Mesodermal cell (in vitro differentiated cells): ENCODE results near the gene SMTNL2.
A peak's percentile ranks its signal among the peaks of the same experiment; 100 is the strongest.

Experiments
- H3K27ac ChIP-seq: 2 replicates; pipeline ENCODE4 v1.7.0; 2013; ENCODE audit warnings: mild to moderate bottlenecking, low read depth, low read length, moderate library complexity; ENCODE audit not compliant: severe bottlenecking
- H3K36me3 ChIP-seq: 2 replicates; pipeline ENCODE4 v1.7.1; 2013; ENCODE audit warnings: mild to moderate bottlenecking, low read length, moderate library complexity; ENCODE audit not compliant: control insufficient read depth, insufficient read depth
- H3K4me1 ChIP-seq: one replicate; pipeline ENCODE4 v1.7.1; 2013; ENCODE audit warnings: mild to moderate bottlenecking, low read length; ENCODE audit not compliant: insufficient read depth, control insufficient read depth, poor library complexity, severe bottlenecking
- H3K4me3 ChIP-seq: 2 replicates; pipeline ENCODE4 v1.7.0; 2013; ENCODE audit warnings: low read length, control low read depth, mild to moderate bottlenecking; ENCODE audit not compliant: insufficient read depth, poor library complexity, severe bottlenecking; ENCODE audit errors: extremely low read depth
- H3K9me3 ChIP-seq: 2 replicates; pipeline ENCODE4 v1.7.1; 2013; ENCODE audit warnings: mild to moderate bottlenecking, low read length, moderate library complexity; ENCODE audit not compliant: control insufficient read depth
- WGBS, 2 experiments: methylation state at CpG; one replicate each; pipeline ENCODE4 v1.1.5; 2013; ENCODE audit warnings: missing lambda C conversion rate in 2 of 2; ENCODE audit not compliant: insufficient coverage in 2 of 2; 5-methylcytosine and 5-hydroxymethylcytosine counted together

SMTNL2 gene

DNA sequence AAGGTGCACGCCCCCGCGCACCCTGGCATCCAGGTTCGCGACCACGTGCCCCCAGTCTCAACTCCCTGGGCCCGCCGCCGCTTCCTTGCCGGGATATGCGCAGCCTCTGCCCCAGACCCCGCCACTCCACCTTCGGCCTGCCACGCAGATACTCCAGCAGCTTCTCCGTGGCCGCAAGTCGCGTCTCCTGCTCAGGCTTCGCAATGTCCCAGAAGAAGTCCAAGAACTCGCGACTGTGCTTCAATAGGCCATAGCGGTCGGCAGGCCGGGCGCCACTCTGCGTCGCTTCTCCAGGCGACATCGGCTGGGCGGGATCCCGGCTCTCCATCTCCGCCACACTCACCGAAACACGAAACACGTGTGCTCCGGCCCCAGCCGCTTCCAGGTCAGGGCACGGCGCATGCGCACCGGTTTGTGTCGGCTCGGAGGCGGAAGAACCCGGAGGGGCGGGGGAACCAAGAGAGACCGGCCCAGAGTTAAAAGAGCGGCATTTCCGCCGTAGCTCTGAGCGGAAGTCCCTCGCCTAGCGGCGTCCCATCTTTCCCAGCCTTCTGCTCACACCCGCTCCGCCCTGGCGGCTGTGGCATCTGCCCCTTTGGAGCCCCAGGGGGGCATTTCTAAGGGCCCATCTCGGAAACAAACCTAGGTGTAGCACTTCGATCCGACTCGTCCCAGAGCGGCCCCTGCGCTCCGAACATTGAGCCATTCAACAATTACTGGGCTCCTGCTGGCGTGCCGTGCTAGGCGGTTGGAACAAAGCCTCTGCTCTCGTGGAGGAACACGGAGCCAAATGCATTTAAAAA, 29.1 kb upstream of the SMTNL2 start, which contains the start of gene MYBBP1A:
Gene MYBBP1A, minus strand, starts transcription at position 388 of the 803 bp plus-strand sequence. Its CDS starts 60 bp downstream, at position 328.
- Histone ChIP-seq H3K36me3 (peaks cover 35% of the 10 kb centered on the region), H3K4me3 (peak within 1 kb of the TSS; percentile 80), H3K27ac (peak within 1 kb of the TSS; percentile 84), H3K4me1 (peaks cover 8% of the 10 kb centered on the region), H3K9me3 (no peaks in the 10 kb centered on the region)
- 1% methylated on average over 59 to 61 of the region's 69 CpGs for WGBS, 2 experiments

DNA sequence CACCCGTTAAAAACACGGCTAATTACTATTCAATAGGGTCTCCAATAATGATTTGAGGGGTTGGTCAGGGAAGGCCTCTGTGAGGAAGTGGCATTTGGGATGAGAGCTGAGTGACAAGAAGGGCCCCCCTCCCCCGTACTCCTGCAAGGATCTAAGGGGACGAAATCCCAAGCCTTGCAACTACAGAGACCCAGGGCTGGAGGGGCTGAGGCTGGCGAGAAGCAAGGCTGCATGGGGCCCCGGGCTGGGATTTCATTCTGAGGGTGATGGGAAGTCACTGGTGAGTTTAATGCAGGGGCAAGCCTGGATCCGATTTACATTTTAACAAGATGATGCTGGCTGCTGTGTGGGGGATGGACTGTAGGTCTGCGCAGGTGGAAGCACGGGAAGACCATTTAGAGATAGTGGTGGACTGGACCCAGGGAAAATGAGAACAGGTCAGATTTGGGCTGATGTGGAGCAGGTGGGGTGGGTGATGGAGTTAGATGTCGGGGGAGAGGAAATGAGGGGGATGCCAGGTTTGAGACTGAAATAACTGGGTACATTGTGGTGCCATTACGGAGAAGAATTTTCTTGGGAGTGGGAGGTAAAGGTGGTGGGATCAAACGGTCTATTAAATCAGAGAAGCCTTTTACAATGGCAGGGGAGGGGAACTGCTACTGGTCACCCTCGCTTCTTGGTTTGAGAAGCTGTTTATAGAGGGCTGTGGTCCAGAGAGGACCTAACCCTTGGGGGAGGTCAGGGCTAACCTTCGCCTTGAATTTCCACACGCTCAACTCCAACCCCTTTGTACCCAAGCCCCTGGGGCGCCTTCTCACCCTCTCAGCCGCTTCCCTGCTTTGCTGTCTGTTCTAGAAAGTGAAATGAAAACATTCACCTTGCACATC, 28.2 kb upstream of the SMTNL2 start:
- peaks cover 25% of the 10 kb centered on the region for H3K36me3 ChIP-seq
- H3K9me3 ChIP-seq, result no peaks in the 10 kb centered on the region
- H3K4me3 ChIP-seq, result peak overlapping the region; percentile 80
- H3K27ac ChIP-seq, result peak overlapping the region; percentile 84
- WGBS, 2 experiments, result 70 to 85% methylated on average over 7 to 13 of the region's 17 CpGs
- H3K4me1 ChIP-seq, result peaks cover 7% of the 10 kb centered on the region

DNA sequence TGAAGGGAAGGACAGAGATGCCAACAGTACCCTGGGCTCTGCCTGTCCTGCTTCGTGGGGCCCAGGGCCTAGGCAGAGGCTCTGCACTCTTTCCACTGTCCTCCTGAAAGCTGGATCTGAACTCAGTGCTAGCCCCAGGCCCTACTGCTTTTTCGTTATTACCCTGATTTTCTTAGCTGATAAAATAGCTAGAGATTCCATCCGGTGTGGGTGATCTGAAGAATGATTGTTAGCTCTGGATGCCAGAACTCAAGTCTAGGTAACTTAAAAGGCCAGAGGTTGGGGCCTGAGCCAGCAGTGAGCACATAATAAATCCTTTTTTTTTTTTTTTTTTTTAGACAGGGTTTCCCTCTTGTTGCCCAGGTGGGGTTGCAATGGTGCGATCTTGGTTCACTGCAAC, 27.3 kb upstream of the SMTNL2 start:
- Histone ChIP-seq H3K9me3 (no peaks in the 10 kb centered on the region), H3K36me3 (peaks cover 18% of the 10 kb centered on the region), H3K4me3 (no peak overlapping the region), H3K4me1 (peaks cover 7% of the 10 kb centered on the region), H3K27ac (no peak overlapping the region)
- WGBS, 2 experiments, result 89 to 100% methylated on average over 2 to 3 of the region's 4 CpGs

DNA sequence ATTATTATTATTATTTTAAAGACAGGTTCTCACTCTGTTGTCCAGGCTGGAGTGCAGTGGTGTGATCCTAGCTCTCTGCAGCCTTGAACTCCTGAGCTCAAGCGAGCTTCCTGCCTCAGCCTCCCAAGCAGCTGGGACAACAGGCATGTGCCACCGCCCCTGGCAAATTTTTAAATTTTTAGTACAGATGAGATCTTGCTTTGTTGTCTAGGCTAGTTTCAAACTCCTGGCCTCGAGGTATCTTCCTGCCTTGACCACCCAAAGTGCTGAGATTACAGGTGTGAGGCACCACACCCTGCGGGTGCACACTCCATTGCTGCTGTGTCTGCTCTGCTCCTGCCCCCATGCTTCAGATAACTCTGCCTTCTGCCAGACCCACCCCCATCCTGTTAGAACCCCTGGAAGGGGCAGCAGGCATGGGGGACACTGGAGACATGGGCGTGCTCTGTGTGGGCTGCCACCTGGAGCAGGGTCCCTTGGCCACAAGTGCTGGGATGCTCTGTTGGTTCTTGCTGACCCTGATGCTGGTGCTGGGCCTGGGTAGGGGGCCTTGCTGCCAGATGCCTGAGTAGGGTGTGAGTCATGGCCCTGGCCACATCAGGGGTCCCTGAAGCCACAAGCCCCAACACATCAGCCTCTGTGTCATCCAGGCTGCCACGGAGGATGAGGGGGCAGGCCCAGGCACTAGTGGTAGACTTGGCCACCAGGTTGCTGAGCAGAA, 26.5 kb upstream of the SMTNL2 start:
- peaks cover 11% of the 10 kb centered on the region for H3K36me3 ChIP-seq
- H3K27ac ChIP-seq, result no peak overlapping the region
- 93 to 96% methylated on average over 6 of the region's 6 CpGs for WGBS, 2 experiments
- no peaks in the 10 kb centered on the region for H3K9me3 ChIP-seq
- H3K4me1 ChIP-seq, result peaks cover 7% of the 10 kb centered on the region
- H3K4me3 ChIP-seq, result no peak overlapping the region

DNA sequence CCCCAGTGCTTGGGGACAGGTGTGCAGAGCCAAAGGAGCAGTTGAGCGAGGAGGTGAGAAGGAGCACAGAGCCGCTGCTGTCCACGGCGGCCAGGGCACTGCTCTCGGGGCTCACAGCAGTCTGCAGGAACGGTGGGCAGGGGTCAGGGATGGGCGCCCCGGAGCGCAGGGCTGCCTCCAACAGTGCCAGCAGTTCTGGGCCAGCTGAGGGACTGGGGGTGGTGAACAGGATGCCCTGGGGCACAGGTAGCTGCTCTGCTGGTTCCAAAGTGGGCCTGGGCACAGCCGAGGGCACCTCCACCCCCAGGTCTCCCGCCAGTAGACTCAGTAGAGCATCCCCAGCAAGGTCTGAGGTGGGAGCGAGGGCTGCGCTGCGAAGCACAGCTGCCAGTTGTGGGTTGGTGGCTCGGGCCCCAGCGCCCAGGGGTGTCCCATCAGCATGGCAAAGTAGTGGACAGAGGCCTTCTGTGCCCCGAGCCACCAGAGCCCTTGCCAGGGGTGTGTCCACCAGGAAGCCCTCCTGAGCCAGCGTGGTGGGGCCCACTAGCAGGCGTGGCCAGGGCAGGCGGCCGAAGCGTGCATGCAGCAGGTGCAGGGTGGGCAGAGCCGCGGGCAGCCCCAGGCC, 25.9 kb upstream of the SMTNL2 start:
- Histone ChIP-seq H3K9me3 (no peaks in the 10 kb centered on the region), H3K36me3 (peaks cover 5% of the 10 kb centered on the region), H3K4me3 (no peak overlapping the region), H3K4me1 (peaks cover 7% of the 10 kb centered on the region), H3K27ac (no peak overlapping the region)
- 90 to 93% methylated on average over 24 of the region's 24 CpGs for WGBS, 2 experiments

DNA sequence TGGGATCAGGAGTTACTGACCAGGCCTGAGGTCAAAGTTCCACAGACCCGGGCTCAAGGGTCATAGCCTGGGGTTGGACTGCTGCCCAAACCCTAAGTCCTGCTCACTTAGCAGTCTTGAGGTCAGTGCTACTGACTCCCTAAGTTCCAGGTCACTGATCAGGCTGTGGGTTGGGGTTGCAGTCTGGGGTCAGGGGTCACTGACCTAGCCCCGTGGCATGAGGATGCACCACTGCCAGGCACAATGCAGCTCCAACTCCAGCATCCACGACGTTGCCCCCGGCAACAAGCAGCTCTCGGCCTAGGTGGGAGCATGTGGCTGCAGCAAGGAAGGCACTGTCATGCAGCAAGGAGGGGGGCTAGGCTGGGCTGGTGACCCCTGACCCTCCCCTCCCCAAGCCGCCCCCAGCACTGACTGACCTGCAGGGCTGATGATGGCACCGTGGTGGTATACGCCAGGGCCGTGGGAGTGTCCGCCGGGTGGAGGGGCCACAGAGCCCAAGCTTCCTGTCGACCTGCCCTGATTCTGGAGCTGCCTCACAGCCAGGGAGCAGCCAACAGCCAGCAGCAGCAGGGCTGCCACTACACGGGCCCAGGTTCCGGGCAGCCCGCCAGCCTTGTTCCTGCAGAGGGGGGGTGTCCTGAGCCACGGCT, 25.1 kb upstream of the SMTNL2 start:
- Histone ChIP-seq H3K4me3 (no peak overlapping the region), H3K36me3 (no peaks in the 10 kb centered on the region), H3K27ac (no peak overlapping the region), H3K4me1 (peaks cover 1% of the 10 kb centered on the region), H3K9me3 (no peaks in the 10 kb centered on the region)
- WGBS, 2 experiments, result 80 to 85% methylated on average over 16 of the region's 17 CpGs

DNA sequence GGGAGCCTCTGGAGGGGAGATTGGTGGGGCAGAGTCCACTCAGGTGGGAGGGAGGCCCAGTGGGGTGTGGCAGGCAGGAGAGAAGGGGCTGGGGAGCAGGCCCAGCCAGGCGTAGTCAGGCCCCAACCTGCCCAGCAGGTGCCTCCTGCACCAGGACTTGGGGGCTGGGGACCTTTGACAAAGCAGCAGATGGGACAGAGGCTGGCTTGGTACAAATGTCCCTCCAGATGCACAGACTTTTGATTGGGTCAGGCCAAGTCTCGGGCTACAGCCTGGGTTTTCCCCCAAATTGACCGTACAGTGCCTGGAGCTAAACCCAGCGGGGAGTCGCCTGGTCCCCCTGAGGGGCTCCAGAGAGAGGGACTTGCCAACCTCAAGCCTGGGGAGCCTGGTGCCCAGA, 24.4 kb upstream of the SMTNL2 start:
- Histone ChIP-seq H3K36me3 (no peaks in the 10 kb centered on the region), H3K4me3 (no peak overlapping the region), H3K27ac (no peak overlapping the region), H3K9me3 (no peaks in the 10 kb centered on the region), H3K4me1 (no peaks in the 10 kb centered on the region)
- 91 to 94% methylated on average over 5 of the region's 5 CpGs for WGBS, 2 experiments

DNA sequence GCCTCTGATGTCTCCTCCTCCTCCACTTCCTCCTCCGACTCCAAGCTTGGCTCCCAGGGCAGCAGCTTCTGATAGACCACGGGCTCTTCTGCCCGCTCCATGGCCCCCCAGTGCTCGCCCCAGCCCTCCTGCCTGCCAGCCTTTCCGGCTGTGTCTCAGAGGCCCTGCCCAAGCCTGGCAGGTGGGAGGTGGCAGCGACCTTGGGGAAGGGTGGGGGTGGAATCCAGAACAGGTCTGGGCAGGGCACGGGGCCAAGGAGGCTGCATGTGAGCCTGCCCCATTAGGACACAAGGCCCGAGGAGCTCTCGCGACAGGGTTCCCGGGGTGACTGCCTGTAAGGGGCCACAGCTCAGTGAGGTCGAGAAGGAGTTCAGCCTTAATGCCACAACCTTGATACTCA, 23.9 kb upstream of the SMTNL2 start, which contains the start of gene GGT6:
Gene GGT6, minus strand, starts transcription at position 157 of the 400 bp plus-strand sequence. Its CDS starts 56 bp downstream, at position 101.
- WGBS, 2 experiments, result 87 to 91% methylated on average over 6 to 10 of the region's 12 CpGs
- no peaks in the 10 kb centered on the region for H3K9me3 ChIP-seq

DNA sequence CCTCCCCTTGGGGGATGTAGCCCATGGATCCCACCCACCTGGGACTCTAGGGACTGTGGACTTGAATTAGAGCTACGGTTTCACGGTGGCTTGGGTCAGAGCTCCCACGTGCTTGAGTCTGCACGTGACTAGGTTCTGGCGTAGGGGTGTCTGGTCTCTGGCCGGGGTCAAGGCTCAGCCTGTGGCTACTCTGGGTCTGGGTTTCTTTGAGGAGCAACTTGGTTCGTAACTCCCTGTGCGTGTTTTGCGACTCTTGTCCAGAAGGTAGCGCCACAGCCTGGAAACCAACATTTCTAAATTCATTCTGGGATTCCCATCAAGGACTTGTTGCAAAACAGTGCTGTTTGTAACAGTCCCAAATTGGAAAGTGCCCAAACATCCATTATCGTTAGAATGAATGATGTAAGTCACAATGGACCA, 23.5 kb upstream of the SMTNL2 start:
- no peak overlapping the region for H3K27ac ChIP-seq
- H3K36me3 ChIP-seq, result no peaks in the 10 kb centered on the region
- 79 to 83% methylated on average over 8 to 10 of the region's 11 CpGs for WGBS, 2 experiments
- no peak overlapping the region for H3K4me3 ChIP-seq
- no peaks in the 10 kb centered on the region for H3K9me3 ChIP-seq
- H3K4me1 ChIP-seq, result no peaks in the 10 kb centered on the region

More for the DNA sequence above, 23.9 kb upstream of the SMTNL2 start, which contains the start of gene GGT6:
- Histone ChIP-seq H3K4me3 (no peak within 1 kb of the TSS), H3K36me3 (no peaks in the 10 kb centered on the region), H3K4me1 (no peaks in the 10 kb centered on the region), H3K27ac (no peak within 1 kb of the TSS)
